Activated naive CD4-positive, alpha-beta T cell (primary cell): ENCODE results near the gene EN2.

ENCODE experiments used
- DNase-seq, 4 experiments: peaks; one replicate each; lab custom pipeline; 2025; lab: John Stamatoyannopoulos, UW

EN2 gene

DNA sequence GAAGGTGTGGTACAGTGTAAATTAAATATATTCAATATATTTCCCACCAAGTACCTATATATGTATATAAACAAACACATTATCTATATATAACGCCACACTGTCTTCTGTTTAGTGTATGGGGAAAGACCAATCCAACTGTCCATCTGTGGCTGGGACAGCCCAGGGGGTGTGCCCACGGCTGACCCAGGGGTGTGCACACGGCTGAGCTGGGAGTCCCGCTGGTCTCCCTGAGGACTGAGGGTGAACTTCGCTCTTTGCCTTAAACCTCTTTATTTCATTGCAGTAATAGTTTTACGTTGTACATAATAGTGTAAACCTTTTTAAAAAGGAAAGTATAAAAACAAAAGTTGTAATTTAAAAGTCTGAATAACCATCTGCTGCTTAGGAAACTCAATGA is 6.3 kb downstream of the EN2 start:
- DNase-seq: no peak

DNA sequence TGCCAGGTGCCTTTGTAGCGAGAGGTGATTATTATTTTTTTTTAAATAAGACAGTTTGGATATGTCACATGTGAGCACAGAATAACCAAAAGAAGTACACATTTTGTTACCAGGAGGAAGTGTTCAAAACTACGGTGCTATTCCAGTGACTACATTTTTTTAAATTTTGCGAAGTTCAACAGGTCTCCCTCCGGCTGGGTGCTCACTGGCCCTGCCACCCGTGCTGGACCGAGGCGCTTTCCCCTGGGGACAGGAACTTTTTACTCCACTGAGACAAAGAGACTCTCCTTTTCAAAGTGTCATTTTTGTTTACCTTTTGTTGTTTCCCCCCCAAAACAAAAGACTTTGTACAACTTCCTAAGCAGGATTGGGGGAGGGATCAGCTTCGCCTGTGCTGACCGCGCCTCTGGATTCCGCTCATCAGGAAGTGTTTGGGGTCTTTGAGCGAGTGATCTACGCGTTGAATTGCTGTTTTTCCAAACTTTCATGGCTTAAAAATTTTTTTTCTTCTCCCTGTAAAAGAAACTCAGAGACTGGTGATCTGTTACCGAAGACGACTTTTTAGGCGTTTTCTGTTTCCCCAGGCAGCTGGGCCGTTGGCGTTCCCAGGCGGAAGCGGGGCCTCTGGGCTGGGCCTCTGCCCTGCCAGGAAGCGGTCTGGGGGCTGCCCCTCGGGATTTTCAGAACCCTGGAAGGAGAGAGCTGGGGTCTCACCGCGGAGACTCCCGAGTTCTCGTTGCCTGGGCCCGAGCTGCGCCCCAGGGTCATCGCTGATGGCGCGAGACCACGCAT is 7.2 kb downstream of the EN2 start:
- DNase-seq: no peak

GRCh38 chr7:155465761-155466141 is 7.8 kb downstream of the EN2 start:
- no peak for DNase-seq

DNA sequence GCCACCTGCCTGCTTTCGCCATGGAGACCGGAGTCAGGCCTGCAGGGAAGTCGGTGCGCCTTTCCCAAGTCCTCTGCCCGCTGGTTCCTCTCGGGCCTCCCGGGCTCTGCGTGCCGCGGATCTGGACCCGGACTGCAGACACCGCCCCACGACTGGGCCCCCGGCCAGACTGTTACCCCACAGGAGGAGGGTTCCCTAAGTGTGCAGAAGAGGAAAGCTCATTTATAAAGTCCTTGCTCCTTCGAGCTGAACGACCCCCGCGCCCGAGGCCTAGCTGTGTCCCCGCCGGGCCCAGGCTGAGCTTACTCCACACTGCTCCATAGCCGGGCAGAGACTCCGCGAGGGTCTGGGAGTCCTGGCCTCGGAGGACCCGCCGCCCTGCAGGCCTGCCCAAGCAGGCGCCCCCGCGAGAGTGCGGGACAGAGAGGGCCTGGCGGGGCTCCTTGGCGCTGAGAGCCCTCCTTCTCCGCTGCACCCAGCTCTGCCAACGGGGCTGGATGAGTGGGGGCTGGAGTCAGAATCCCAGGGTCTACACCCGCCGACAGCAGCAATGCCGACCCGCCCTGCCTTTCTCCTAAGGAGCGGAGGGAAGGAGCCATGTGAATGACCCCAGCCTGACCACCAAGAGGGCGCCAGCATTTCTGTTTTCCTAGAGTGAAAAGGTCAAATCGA is 8.3 kb downstream of the EN2 start:
- no peak for DNase-seq

- no peak for DNase-seq
Observed at GRCh38 chr7:155466814-155467733, 9.1 kb downstream of the EN2 start.

DNA sequence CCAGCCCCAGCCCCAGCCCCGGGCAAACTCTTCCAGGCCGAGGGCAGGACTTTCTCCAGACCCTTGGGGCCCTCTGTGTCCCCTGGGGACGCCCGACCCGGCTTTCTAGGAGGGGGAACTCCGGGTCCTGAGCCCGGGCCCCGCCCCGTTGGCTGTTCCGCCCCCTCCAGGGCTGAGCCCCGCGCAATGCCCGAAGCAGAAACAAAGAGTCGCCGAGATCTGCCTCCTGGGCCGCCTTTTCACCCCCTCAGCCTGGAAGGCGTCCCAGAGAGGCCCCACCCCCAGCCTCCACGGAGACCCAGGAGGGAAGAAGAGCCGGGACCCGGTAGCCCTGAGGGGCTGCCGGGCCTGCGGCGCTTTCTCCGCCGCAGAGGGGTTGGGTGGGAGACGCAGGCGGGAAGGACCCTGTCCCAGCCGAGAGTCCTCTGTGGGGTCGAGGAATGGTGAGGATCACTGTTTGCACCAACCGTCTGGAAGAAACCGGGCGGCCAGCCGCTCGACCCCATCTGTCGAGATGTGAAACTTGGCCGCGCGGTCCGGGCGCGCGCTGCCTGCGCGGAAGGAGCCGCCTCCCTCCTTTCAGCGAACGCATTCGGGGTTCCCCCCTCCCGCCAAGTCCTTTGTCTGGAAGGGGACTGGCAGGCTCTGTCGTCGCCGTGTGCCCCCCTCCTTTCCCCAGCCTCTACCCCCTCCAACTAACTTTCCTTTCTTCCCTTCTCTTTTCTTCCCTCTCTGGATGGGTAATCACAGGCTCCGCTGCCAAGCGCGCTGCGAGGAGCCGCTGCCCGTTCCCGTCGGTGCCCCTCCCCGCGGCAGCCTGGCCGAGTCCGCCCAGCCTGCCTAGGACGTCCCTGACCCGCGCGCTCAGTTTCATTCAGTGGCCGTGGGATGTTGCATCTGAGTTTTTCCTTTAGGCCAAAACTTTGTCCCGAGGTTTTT is 10.2 kb downstream of the EN2 start:
- DNase-seq: no peak

GRCh38 chr7:155468785-155469148 is 10.8 kb downstream of the EN2 start:
- no peak for DNase-seq

DNA sequence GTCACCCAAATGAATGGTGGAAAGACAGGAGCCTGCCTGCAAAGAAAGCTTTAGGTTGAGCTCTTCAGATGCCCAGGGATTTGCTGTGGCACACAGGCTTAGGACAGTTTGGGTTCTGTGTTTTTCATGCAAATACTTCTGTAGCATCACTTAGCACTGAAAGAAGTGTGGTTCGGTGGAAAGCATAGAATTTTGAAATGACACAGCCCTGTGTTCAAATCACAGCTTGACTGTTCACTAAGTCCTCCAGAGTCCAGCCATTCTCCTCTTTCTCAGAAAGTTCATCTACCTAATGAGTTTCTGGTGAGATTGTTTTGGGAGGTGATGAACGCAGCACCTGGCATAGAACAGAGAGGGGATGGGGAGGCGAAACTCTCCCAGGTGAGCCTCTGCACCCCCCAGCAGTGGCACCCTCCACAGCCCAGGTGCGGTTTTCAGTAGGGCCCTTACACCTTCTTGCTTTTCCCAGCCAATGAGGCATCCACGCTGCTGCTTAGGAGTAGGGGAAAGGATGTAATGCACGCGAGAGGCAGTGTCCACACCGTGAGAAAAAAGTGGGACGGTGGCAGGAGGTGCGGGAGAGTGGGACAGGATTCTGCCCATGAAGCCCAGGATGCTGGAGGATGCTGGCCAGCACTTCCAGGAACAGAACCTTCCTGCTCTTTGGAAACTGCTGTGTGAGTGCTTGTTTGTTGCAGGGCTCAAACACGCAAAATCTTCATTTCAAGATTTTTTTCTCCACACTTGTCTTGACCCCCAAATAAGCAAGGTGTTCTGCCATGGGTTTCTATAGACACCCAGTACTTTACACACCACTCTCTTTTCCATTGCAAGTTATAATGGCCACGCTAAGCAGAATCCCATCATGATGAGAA is 11.6 kb downstream of the EN2 start:
- no peak for DNase-seq

DNA sequence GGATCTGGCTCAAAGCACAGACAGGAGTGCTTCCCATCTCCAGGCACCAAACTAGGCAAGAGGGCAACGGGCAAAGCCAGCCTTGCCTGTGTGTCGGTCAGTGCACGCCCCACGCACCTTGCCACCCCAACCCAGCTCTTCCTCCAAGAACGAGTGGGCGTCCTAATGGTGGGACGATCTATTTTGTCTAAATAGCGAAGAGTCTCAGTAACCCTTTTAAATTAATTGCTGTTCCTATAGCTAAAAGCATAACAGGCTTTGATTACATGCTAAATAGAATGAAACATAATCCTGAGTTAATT is 12.2 kb downstream of the EN2 start:
- no peak for DNase-seq

DNA sequence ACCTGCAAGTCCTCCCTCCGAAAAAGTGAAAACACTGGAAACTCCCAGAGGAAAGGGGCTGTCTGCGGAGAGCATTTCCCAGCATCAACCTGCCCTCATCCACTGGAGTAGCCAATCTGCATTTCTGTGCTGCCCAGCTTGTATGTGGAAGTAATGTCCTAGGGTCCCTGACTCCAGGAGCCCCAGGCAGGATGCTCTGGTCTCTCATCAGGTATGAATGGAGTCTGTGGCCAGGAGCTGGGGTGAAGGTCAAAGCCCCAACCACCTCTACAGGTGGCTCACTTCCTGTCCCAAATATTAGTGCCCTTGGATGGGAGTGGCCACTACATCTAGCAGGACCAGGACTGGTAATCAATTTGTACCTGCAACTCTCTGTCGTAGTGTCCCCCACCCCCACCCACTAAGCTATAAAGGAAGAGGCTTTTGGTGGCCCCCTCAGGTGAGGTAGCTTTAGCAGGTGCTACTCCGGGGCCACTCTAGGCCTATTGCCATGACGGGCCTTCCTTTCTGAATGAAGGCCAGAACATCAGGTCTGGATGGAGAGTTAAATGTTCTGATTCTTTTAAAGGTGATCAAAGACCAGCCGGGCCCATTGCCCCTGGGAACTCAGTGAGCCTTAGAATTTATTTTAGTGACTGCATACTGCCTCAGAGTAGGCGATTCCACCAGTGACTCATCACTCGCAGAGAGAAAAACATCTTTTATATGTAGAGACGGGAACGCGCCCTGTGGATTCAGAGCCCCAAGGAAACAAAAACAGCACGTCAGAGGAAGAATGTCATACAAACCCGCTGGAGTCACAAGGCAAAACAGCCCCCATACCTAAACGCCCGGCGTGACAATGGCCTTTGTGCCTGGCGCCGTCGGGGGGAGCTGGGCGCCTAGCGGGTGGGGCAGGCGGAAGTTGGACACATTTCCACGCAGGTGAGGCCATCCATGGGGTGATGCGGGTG is 13.0 kb downstream of the EN2 start:
- DNase-seq: no peak

GRCh38 chr7:155471718-155472117 is 13.8 kb downstream of the EN2 start:
- no peak for DNase-seq

DNA sequence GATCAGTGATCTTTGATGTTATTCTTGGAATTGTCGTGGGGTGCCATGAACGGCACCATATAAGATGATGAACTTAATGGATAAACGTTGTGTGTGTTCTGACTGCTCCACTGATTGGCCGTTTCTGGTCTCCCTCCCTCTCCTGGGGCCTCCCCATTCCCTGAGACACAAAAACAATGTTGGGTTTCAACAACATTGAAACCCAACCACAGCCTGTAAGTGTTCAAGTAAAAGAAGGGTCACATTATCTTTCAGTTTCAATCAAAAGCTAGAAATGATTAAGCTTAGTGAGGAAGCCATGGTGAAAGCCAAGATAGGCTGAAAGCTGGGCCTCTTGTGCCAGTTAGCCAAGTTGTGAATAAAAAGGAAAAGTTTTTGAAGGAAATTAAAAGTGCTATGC is 19.5 kb downstream of the EN2 start:
- DNase-seq: no peak

DNA sequence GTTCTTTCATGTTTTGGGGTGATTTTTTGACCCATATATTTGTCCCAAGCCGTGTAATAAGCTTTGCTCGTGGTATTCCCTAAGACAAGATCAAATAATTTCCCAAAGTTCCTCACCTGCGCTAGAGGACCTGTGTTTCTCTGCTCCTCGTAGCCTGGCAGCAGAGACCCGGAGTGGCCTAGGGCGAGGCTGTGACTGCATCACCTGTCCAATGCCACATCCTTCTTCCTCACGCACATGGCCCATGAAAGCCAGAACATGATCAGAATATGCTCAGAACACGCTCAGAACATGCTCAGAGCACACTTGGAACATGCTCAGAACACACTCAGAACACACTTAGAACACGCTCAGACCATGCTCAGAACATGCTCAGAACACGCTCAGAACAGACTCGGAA is 23.8 kb downstream of the EN2 start:
- no peak for DNase-seq

DNA sequence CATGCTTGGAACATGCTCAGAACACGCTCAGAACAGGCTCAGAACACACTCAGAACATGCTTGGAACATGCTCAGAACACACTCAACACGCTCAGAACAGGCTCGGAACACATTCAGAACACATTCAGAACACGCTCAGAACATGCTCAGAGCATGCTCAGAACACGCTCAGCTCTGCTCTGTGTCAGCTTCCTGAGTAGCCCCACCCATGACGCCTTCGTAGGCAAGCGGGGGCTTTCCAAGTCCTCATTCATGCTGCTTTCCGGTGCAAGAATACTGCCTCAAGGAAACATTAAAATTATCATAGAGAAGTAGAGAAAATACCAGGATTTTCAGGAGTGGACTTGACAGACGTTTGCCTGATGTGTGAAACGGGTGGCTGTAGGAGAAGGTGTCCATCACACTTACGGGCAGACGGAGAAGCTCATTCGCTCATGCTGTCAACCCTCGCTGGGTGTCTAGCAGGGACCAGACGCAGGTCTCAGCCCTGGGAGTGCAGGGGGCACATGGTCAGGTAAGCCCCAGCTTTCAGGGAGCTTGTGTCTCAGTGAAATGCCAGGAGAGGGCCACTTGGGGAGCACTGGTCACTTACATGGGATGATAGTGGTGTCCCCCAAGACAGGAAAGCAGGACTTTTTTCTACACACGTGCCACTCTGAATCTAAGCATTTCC is 24.7 kb downstream of the EN2 start:
- DNase-seq: no peak

GRCh38 chr7:155483245-155483644 is 25.3 kb downstream of the EN2 start:
- DNase-seq: no peak

DNA sequence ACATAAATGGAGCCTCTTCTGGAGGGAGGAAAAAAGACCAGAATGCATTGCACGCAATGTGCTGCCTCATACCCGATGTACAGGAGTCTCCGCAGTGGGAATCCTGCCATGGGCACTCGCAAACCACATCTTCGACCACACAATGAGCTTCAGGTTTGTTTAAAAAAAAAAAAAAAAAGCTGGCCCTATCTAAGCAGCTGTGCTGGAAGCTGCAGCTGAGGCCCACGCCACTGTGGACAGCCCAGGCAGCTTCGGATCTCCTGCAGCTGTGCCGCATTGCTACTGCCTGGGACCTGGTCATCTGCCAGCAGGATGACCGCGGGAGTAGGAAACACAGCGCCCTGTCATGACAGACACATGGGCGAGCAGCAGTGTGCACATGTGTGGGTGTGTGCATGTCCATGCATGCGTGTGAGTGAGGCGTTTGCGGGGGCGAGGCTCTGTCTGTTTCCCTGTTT is 26.0 kb downstream of the EN2 start:
- DNase-seq: no peak

DNA sequence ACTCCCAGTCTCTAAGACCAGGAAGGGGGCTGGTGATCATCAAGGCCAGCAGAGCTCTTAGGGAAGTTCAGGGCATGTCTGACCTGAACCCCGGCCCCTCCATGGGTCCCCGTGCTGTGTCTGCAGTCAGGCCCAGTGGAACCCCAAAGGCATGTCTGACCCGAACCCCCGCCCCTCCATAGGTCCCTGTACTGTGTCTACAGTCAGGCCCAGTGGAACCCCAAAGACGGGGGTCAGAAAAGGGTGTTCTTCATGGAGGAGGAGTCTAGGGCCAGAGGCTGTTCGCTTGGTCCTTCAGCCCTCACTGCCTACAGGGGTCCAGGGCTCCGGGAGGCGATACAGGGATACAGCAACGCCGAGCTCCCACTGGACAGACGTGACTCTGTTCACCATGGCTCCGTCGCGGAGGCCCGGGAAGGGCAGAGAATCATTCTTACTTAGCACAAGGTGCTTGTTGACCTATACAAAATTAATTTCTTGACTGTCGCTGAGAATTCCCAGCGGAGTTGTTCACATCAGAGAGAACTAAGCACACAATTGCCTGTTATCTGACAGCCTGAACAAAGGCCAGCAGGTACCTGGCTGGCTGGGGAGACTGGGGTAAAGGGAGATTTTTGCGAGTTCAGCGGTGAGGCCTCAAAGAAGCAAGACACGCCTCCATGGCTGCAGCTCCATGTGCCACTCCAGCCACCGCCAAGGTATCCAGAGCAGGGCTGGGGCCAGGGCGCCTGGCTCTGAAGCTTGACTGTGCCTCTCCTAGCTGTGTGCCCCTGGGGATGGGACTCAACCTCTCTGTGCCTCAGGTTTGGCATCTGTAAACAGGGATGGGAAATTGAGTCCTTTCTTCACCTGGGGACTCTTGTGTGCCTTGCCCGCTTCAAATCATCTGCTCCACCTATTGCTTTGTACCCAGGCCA is 26.8 kb downstream of the EN2 start:
- DNase-seq: no peak
